IMR-90 (cell line): ENCODE results near the gene ARRDC1. TPM values are rescaled to one million over a fixed set of nuclear protein-coding genes. Genes with fewer than 3 reads are reported as not detected.
A peak's percentile ranks its signal among the peaks of the same experiment; 100 is the strongest.

Experiments
- ATAC-seq: fragments of 200-7000 bp; cut with Tn5 transposase; 2 replicates; pipeline ENCODE4 v1.9.1; 2020; ENCODE audit warnings: low read depth, mild to moderate bottlenecking, moderate library complexity
- BruUV-seq: library from RNA; stranded (reverse); fragments of 400-500 nt; replicated peaks from 2 replicates; lab custom pipeline; 2021; lab: Mats Ljungman, UMichigan
- CTCF ChIA-PET: fragments of 300-600 bp; formaldehyde crosslinking; extraction: SDS; loops from one replicate; lab custom pipeline; 2021; ENCODE audit warnings: antibody characterized with exemption; lab: Yijun Ruan, JAX
- POLR2A ChIA-PET: fragments of 300-600 bp; sonication (Branson Sonifier 250); formaldehyde crosslinking; loops from one replicate; lab custom pipeline; 2022; ENCODE audit warnings: antibody characterized with exemption; ENCODE audit not compliant: unreplicated experiment; lab: Charles Lee
- DNase-seq: peaks from one replicate; pipeline ENCODE4 v3.0.0; 2013
- H2AFZ ChIP-seq: replicated peaks from 2 replicates; pipeline ENCODE3; 2013; ENCODE audit warnings: low read length, mild to moderate bottlenecking; ENCODE audit not compliant: poor library complexity
- H2AK5ac ChIP-seq: 2 replicates; pipeline ENCODE4 v1.6.1; 2013; ENCODE audit warnings: low read depth, low read length, inconsistent platforms
- H2AK9ac ChIP-seq: replicated peaks from 2 replicates; pipeline ENCODE3; 2013; ENCODE audit warnings: mild to moderate bottlenecking, low read depth, low read length, moderate library complexity; ENCODE audit not compliant: poor library complexity
- H2BK120ac ChIP-seq: 2 replicates; pipeline ENCODE4 v1.6.1; 2013; ENCODE audit warnings: low read depth, low read length, inconsistent platforms
- H2BK15ac ChIP-seq: 3 replicates; pipeline ENCODE4 v1.6.1; 2013; ENCODE audit warnings: low read depth, low read length, inconsistent platforms
- H2BK20ac ChIP-seq: 2 replicates; pipeline ENCODE4 v1.6.1; 2013; ENCODE audit warnings: low read depth, mild to moderate bottlenecking, inconsistent platforms, low read length, moderate library complexity
- H2BK5ac ChIP-seq: 2 replicates; pipeline ENCODE4 v1.6.1; 2013; ENCODE audit warnings: mild to moderate bottlenecking, low read depth, low read length, inconsistent platforms; ENCODE audit not compliant: poor library complexity, severe bottlenecking
- H3K14ac ChIP-seq: replicated peaks from 2 replicates; pipeline ENCODE4 v1.6.1; 2013; ENCODE audit warnings: low read depth, low read length, inconsistent platforms
- H3K18ac ChIP-seq: 2 replicates; pipeline ENCODE4 v1.6.1; 2013; ENCODE audit warnings: low read depth, low read length, control low read depth
- H3K23ac ChIP-seq: 2 replicates; pipeline ENCODE4 v1.6.1; 2013; ENCODE audit warnings: low read depth, low read length, inconsistent platforms
- H3K27ac ChIP-seq: 2 replicates; pipeline ENCODE4 v1.5.1; 2013; ENCODE audit warnings: mild to moderate bottlenecking, control low read depth, low read length; ENCODE audit not compliant: insufficient read depth
- H3K27me3 ChIP-seq: 2 replicates; pipeline ENCODE4 v1.6.1; 2013; ENCODE audit warnings: low read length; ENCODE audit not compliant: control insufficient read depth, insufficient read depth
- H3K36me3 ChIP-seq: 2 replicates; pipeline ENCODE4 v1.6.1; 2013; ENCODE audit warnings: low read length, mixed read lengths; ENCODE audit not compliant: control insufficient read depth, insufficient read depth
- H3K4ac ChIP-seq: 2 replicates; pipeline ENCODE4 v1.6.1; 2013; ENCODE audit warnings: low read depth, low read length, inconsistent platforms
- H3K4me1 ChIP-seq: 2 replicates; pipeline ENCODE4 v1.6.1; 2013; ENCODE audit warnings: low read length, mixed read lengths; ENCODE audit not compliant: control insufficient read depth, insufficient read depth
- H3K4me2 ChIP-seq: 2 replicates; pipeline ENCODE4 v1.6.1; 2013; ENCODE audit warnings: low read depth, mild to moderate bottlenecking, control low read depth, low read length, moderate library complexity
- H3K4me3 ChIP-seq: 2 replicates; pipeline ENCODE4 v1.5.1; 2013; ENCODE audit warnings: low read depth, mild to moderate bottlenecking, control low read depth, low read length, moderate library complexity; ENCODE audit not compliant: insufficient read depth
- H3K56ac ChIP-seq: 2 replicates; pipeline ENCODE4 v1.6.1; 2013; ENCODE audit warnings: low read length, inconsistent platforms; ENCODE audit not compliant: insufficient read depth; ENCODE audit errors: extremely low read depth
- H3K79me1 ChIP-seq, 2 experiments: 2 replicates each; pipeline ENCODE4 v1.6.1; 2013; ENCODE audit warnings: low read length in 2 of 2, inconsistent platforms in 1 of 2, low read depth in 1 of 2
- H3K9ac ChIP-seq: 2 replicates; pipeline ENCODE4 v1.6.1; 2013; ENCODE audit warnings: low read depth, low read length, control low read depth
- H3K9me1 ChIP-seq: 2 replicates; pipeline ENCODE4 v1.6.1; 2013; ENCODE audit warnings: low read length, inconsistent platforms; ENCODE audit not compliant: insufficient read depth
- H3K9me3 ChIP-seq: 2 replicates; pipeline ENCODE4 v1.6.1; 2013; ENCODE audit warnings: low read length; ENCODE audit not compliant: control insufficient read depth, insufficient read depth
- H4K20me1 ChIP-seq: 2 replicates; pipeline ENCODE4 v1.6.1; 2013; ENCODE audit warnings: low read length, inconsistent platforms; ENCODE audit not compliant: insufficient read depth
- H4K5ac ChIP-seq: 2 replicates; pipeline ENCODE4 v1.6.1; 2013; ENCODE audit warnings: mild to moderate bottlenecking, low read depth, low read length, control low read depth
- H4K8ac ChIP-seq, 2 experiments: 2 replicates each; pipeline ENCODE4 v1.6.1; 2013; ENCODE audit warnings: low read depth in 2 of 2, low read length in 2 of 2, control low read depth in 1 of 2, inconsistent platforms in 1 of 2
- H4K91ac ChIP-seq: 2 replicates; pipeline ENCODE4 v1.6.1; 2013; ENCODE audit warnings: low read depth, low read length, inconsistent platforms; ENCODE audit not compliant: insufficient read depth
- RCOR1 ChIP-seq: IDR thresholded peaks from 2 replicates; pipeline ENCODE4 v1.6.1; 2012; ENCODE audit warnings: mild to moderate bottlenecking, low read length, improper control_type of control experiment; ENCODE audit not compliant: insufficient replicate concordance
- WGBS, 2 experiments: methylation state at CpG; one replicate each; pipeline versions ENCODE4 v1.1.5 to v1.1.7; 2013; ENCODE audit warnings: missing lambda C conversion rate in 2 of 2; ENCODE audit not compliant: insufficient read length in 1 of 2; ENCODE audit errors: extremely low coverage in 2 of 2; 5-methylcytosine and 5-hydroxymethylcytosine counted together
- dilution Hi-C: fragments of 300-500 bp; cut with HindIII; formaldehyde crosslinking; loops from one replicate; pipeline ENCODE4 v1.14.3; 2018; ENCODE audit warnings: low sequenced_read_pairs; ENCODE audit not compliant: unreplicated experiment
- in situ Hi-C: fragments of 300-500 bp; cut with MboI; formaldehyde crosslinking; loops from 3 replicates; pipeline ENCODE4 v1.14.3; 2019; ENCODE audit warnings: low sequenced_read_pairs, inconsistent platforms, mixed read lengths
- intact Hi-C: fragments of 100-400 bp; cut with micrococcal nuclease; formaldehyde crosslinking; loops from 2 replicates; pipeline ENCODE4 v1.10.0; 2022
- polyA plus RNA-seq, 3 experiments: library from polyadenylated mRNA; depleted of rRNA; stranded (reverse); fragments of >200 nt; gene quantifications; 2 replicates each; pipeline ENCODE4 v1.2.3, GENCODE V29; 2012; ENCODE audit warnings: low replicate concordance in 1 of 3
- total RNA-seq: library from RNA; depleted of rRNA; stranded (reverse); fragments of >200 nt; gene quantifications from 2 replicates; pipeline ENCODE4 v1.2.3, GENCODE V29; 2012

The ARRDC1 gene
- total and polyA plus RNA-seq, 2 of the 4 experiments (the other 2 are of a cell fraction): 7.7 to 41.4 TPM

GRCh38 chr9:137630126-137630525, 24.6 kb downstream of the ARRDC1 start:
- H3K9me1 ChIP-seq: peaks cover 23% of the 10 kb centered on the region
- H4K5ac ChIP-seq: no peak overlapping the region
- no peak overlapping the region; a peak in 1 of 4 replicates for H4K8ac ChIP-seq
- H4K91ac ChIP-seq: no peak overlapping the region
- H3K9ac ChIP-seq: no peak overlapping the region
- H2BK5ac ChIP-seq: no peak overlapping the region
- H2BK15ac ChIP-seq: no peak overlapping the region
- H3K23ac ChIP-seq: no peak overlapping the region; the same call in 1 of the 2 replicates
- H3K27ac ChIP-seq: no peak overlapping the region
- POLR2A ChIA-PET: no interaction called here
- in situ Hi-C loops (no loop called here), intact Hi-C loops (no loop called here), dilution Hi-C loops (no loop called here)
- no peak overlapping the region for H2AK9ac ChIP-seq
- no peak overlapping the region for H3K18ac ChIP-seq
- H2AK5ac ChIP-seq: no peak overlapping the region
- no peak overlapping the region for H3K14ac ChIP-seq
- H2BK20ac ChIP-seq: no peak overlapping the region
- H3K4ac ChIP-seq: no peak overlapping the region
- TF ChIP-seq RCOR1: no peak
- no TSS peak for BruUV-seq
- H2AFZ ChIP-seq: no peak overlapping the region
- H3K27me3 ChIP-seq: no peaks in the 10 kb centered on the region
- WGBS, 2 experiments: no CpG with 5 or more reads among the region's 1 CpG
- peaks cover 77% of the 10 kb centered on the region for H4K20me1 ChIP-seq
- H3K4me1 ChIP-seq: peaks cover 8% of the 10 kb centered on the region
- H3K9me3 ChIP-seq: no peaks in the 10 kb centered on the region
- peak overlapping the region; percentile 36 for H3K4me2 ChIP-seq
- H3K36me3 ChIP-seq: no peaks in the 10 kb centered on the region
- ATAC-seq (peak; percentile 64), DNase-seq (peak; percentile 28)
- H3K4me3 ChIP-seq: no peak overlapping the region
- peaks cover 21 to 73% of the 10 kb centered on the region in 2 experiments for H3K79me1 ChIP-seq
- CTCF ChIA-PET: interaction anchor here (0.6 kb wide), 1 partner anchor 130 kb away, joined by 4 read pairs; no protein-coding TSS in a partner anchor
- no peak overlapping the region for H3K56ac ChIP-seq
- H2BK120ac ChIP-seq: no peak overlapping the region
